Heart left ventricle (tissue), 16 donors: ENCODE results near the gene STOML1. TPM values are rescaled to one million over a fixed set of nuclear protein-coding genes. Genes with fewer than 3 reads are reported as not detected.

Experiments
- ATAC-seq, 4 donors: fragments of 200-7000 bp; cut with Tn5 transposase; one replicate each; pipeline ENCODE4 v1.9.1; 2020 to 2022; ENCODE audit warnings: moderate library complexity in 4 of 4, mild to moderate bottlenecking in 3 of 4, moderate number of reproducible peaks in 1 of 4
- DNase-seq, 5 donors: peaks; one replicate each; pipeline ENCODE4 v3.0.0-alpha.2; 2020
- H3K27ac ChIP-seq, 12 donors: fragments of 200-600 bp; sonication (generic) in 4 of 12; one replicate each; pipeline versions ENCODE4 v1.5.0 to v1.8.0; 2016 to 2022; ENCODE audit warnings: mild to moderate bottlenecking in 2 of 12
- H3K27me3 ChIP-seq, 9 donors: fragments of 200-600 bp; sonication (generic) in 2 of 9; one replicate each; pipeline versions ENCODE4 v1.5.1 to v1.8.0; 2016 to 2022; ENCODE audit warnings: mild to moderate bottlenecking in 3 of 9
- H3K36me3 ChIP-seq, 9 donors: fragments of 200-600 bp; sonication (generic) in 2 of 9; one replicate each; pipeline versions ENCODE4 v1.5.0 to v1.8.0; 2018 to 2022; ENCODE audit warnings: mild to moderate bottlenecking in 2 of 9
- H3K4me1 ChIP-seq, 12 donors: fragments of 200-600 bp; sonication (generic) in 4 of 12; one replicate each; pipeline versions ENCODE4 v1.5.0 to v1.8.0; 2016 to 2022; ENCODE audit warnings: mild to moderate bottlenecking in 3 of 12
- H3K4me3 ChIP-seq, 12 donors: fragments of 200-600 bp; sonication (generic) in 4 of 12; one replicate each; pipeline versions ENCODE4 v1.5.0 to v1.8.0; 2017 to 2022; ENCODE audit warnings: mild to moderate bottlenecking in 9 of 12, moderate library complexity in 4 of 12
- H3K9me3 ChIP-seq, 12 donors: fragments of 200-600 bp; sonication (generic) in 4 of 12; one replicate each; pipeline versions ENCODE4 v1.5.0 to v1.8.0; 2016 to 2022; ENCODE audit warnings: mild to moderate bottlenecking in 1 of 12
- CTCF ChIP-seq, 12 donors: fragments of 200-600 bp; sonication (generic) in 4 of 12; IDR thresholded peaks; one replicate each; pipeline versions ENCODE4 v1.5.0 to v1.8.0; 2018 to 2022; ENCODE audit warnings: antibody characterized with exemption in 12 of 12, mild to moderate bottlenecking in 5 of 12
- POLR2A ChIP-seq, 2 donors: fragments of 450-650 bp; IDR thresholded peaks; one replicate each; pipeline ENCODE4 v1.6.1; 2017; ENCODE audit warnings: antibody characterized with exemption in 2 of 2, mild to moderate bottlenecking in 2 of 2, moderate library complexity in 2 of 2
- WGBS, 4 donors: extraction: QIAGEN DNeasy Blood & Tissue Kit in 2 of 4; methylation state at CpG; one replicate each; pipeline versions ENCODE4 v1.1.5 to v1.1.7; 2013 to 2018; 5-methylcytosine and 5-hydroxymethylcytosine counted together
- intact Hi-C, 10 donors: fragments of 100-400 bp; cut with DNase I; formaldehyde crosslinking; loops; one replicate each; pipeline versions ENCODE4 v1.11.1 to v1.14.2; 2022
- polyA plus RNA-seq, 2 donors: library from polyadenylated mRNA; stranded (reverse); fragments of 200-250 nt; gene quantifications; one replicate each; pipeline ENCODE4 v1.2.3, GENCODE V29; 2013
- total RNA-seq, 9 donors: library from RNA; depleted of rRNA in 2 of 9; stranded (reverse); fragments of >200 nt in 2 of 9; fragmentation: NEBNext Ultra II Directional in 3 of 9; extraction: Animal tissue kit (Norgen Biotek cat#: 25700) in 3 of 9; gene quantifications; one replicate each; pipeline versions ENCODE4 v1.1.0 to v1.2.4, GENCODE V29; 2016 to 2023
- donor health status: ischemic (EF 13 %, LVEDD 7.1; RV severe dilation, severe dysfunction).
- donor health status: healthy with polysubstance abuse.
- donor health status: DM: no; HTN: yes; CAD: no.
- donor health status: DM: no; HTN: no; CAD: no.
- donor health status: ischemic (EF 25% LVEDD 6.9; RV normal size, moderate dysfunction).
- donor health status: ischemic (EF 25% LVEDD 5.7; RV mildly dilated, moderate dysfunction).
- donor health status: healthy.
- donor health status: DM: yes; HTN: yes; CAD: no.
- donor health status: ischemic (EF 35%, LVEDD 5.7; RV mildly dilated, moderate dysfunction).
- donor health status: nonischemic (EF 11% LVEDD 7.7; RV severe dilation, severe dysfunction).
- donor health status: DM: yes; HTN: yes; CAD: no.
- donor health status: PGD.
- donor health status: ischemic (EF 29% LVEDD 5.4; RV normal size, mild dysfunction).
- donor health status: nonischemic (EF 23%, LVEDD 6.1; RV moderate dilation, normal function).

STOML1 gene
- total and polyA plus RNA-seq, 11 donors, result 25.0 to 41.1 (median 27.7) TPM

DNA sequence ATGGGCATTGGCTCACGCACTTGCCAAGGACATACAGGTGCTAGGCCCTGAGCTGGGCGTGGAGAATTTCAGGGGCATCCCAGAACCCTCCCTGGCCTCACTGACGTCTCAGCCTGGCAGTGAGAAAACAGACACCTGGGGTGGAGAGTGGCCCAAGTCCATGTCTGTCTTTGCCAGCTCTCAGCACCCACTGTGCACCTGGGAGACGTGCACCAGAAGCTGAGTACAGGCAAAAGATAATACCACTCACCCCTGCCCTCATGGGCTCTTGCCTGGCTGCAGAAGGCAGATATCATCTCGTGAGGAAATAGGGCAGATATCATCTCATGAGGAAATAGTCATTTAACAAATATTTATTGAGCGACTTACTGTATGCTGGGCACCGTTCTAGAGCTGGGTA, 57.8 kb downstream of the STOML1 start:
- WGBS, 4 donors, result 74 to 81% (median 81%) methylated on average over 7 of the region's 7 CpGs
- Histone ChIP-seq H3K4me1 (peaks cover 0 to 75% (median 20%) of the 10 kb centered on the region in 12 donors), H3K9me3 (no peaks in the 10 kb centered on the region), H3K4me3 (no peak overlapping the region), H3K27me3 (no peaks in the 10 kb centered on the region), H3K27ac (peak overlapping the region in 1 of 12 donors; percentile 97), H3K36me3 (peaks cover 0 to 3% (median 0%) of the 10 kb centered on the region in 9 donors)
- peak in 2 of 5 donors; percentile 15 to 35 for DNase-seq
- TF ChIP-seq CTCF (IDR thresholded peaks at IDR 0.05) (no peak), POLR2A (IDR thresholded peaks at IDR 0.05) (no peak)
- intact Hi-C loops, result no loop called here
- no peak for ATAC-seq

DNA sequence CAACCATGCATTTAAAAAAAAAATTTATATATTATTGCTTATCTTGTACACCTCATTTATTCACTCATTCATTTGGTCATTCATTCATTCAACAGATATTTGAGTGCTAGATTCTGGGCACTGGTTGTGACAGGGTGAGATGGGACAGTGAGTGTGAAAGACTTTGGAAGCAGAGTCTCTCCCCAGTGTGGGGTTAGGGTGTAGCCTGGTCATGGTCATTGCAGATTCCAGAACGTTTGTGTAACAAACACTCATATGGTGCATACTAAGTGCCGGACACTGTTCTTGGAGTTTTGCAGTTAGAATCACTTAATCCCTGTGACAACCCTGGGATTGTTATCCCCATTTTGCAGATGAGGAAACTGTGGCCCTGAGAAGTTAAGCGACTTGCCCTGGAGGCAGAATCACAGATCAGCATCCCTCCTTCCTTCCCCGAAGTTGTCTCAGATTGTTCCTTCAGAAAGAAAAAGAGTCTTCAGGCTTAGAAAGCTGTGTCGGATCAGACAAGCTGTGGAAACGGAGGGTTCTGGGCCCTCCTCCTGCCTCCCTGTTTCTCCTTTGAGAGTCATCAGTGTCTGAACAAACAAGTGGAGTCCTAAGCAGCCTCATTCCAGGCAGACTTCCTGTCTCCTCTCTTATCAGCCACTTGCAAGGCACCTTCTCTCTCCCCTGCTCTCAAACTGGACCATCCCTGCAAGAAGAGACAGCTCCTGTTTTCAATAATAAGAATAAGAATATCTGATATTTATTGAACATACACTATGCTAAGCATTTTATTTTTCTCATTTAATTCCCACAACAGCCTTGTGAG, 59.5 kb downstream of the STOML1 start:
- Histone ChIP-seq H3K27ac (peak overlapping the region in 3 of 12 donors; percentile 23 to 97 (median 59)), H3K27me3 (peaks cover 0 to 8% (median 0%) of the 10 kb centered on the region in 9 donors), H3K4me3 (no peak overlapping the region), H3K4me1 (peaks cover 0 to 83% (median 33%) of the 10 kb centered on the region in 12 donors), H3K9me3 (no peaks in the 10 kb centered on the region), H3K36me3 (peaks cover 0 to 3% (median 0%) of the 10 kb centered on the region in 9 donors)
- intact Hi-C loops, result no loop called here
- TF ChIP-seq POLR2A (IDR thresholded peaks at IDR 0.05) (no peak), CTCF (IDR thresholded peaks at IDR 0.05) (no peak)
- 47 to 73% (median 58%) methylated on average over 6 of the region's 6 CpGs for WGBS, 4 donors
- DNase-seq (peak in 2 of 5 donors; percentile 29 to 31), ATAC-seq (peak in 1 of 4 donors; percentile 5)

DNA sequence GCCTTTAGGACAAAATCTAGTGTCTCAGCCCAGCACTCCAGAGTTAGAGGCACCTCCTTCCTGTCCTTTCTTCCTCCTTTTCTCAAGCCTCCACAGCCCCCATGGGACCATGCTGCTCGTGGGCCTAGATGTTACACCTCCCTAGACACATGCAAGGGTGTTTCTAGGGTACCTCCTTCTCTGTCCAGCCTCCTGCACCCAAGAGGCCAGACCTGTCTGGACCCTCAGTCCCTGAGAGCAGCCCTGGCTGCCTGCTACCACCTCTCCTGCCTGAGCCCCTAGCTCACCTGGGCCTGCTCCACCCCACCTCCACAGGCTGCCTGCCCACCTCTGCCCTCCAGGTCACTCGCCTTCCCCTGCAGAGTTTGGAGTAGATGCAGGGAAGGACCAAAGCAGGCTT, 60.7 kb downstream of the STOML1 start:
- peak in 2 of 5 donors; percentile 18 to 52 for DNase-seq
- peaks cover 0 to 18% (median 0%) of the 10 kb centered on the region in 9 donors for H3K27me3 ChIP-seq
- no peak overlapping the region for H3K4me3 ChIP-seq
- H3K36me3 ChIP-seq, result peaks cover 0 to 3% (median 0%) of the 10 kb centered on the region in 9 donors
- TF ChIP-seq POLR2A (IDR thresholded peaks at IDR 0.05), result no peak
- TF ChIP-seq CTCF (IDR thresholded peaks at IDR 0.05), result no peak
- no peaks in the 10 kb centered on the region for H3K9me3 ChIP-seq
- H3K27ac ChIP-seq, result peak overlapping the region in 6 of 12 donors; percentile 11 to 97 (median 60)
- 62 to 74% (median 73%) methylated on average over 2 of the region's 2 CpGs for WGBS, 4 donors
- intact Hi-C loops, result no loop called here
- H3K4me1 ChIP-seq, result peaks cover 4 to 80% (median 35%) of the 10 kb centered on the region in 12 donors
- no peak for ATAC-seq

- intact Hi-C loops, result no loop called here
- peak overlapping the region in 9 of 12 donors; percentile 16 to 97 (median 46) for H3K27ac ChIP-seq
- H3K9me3 ChIP-seq, result no peaks in the 10 kb centered on the region
- 72 to 83% (median 76%) methylated on average over 6 to 7 of the region's 7 CpGs for WGBS, 4 donors
- H3K4me3 ChIP-seq, result no peak overlapping the region
- peaks cover 0 to 3% (median 0%) of the 10 kb centered on the region in 9 donors for H3K36me3 ChIP-seq
- peak in 2 of 4 donors; percentile 5 to 24 for ATAC-seq
- TF ChIP-seq POLR2A (IDR thresholded peaks at IDR 0.05) (no peak), CTCF (IDR thresholded peaks at IDR 0.05) (no peak)
- peaks cover 0 to 19% (median 0%) of the 10 kb centered on the region in 9 donors for H3K27me3 ChIP-seq
- DNase-seq, result peak in 3 of 5 donors; percentile 67 to 78 (median 70)
- peaks cover 4 to 79% (median 36%) of the 10 kb centered on the region in 12 donors for H3K4me1 ChIP-seq
Observed at GRCh38 chr15:73930790-73931281, 61.3 kb downstream of the STOML1 start.
